Bone marrow (tissue), 2 donors: ENCODE data around the gene TECRL.

ENCODE experiments used
- DNase-seq, 2 donors: peaks; one replicate each; lab custom pipeline; 2025; lab: John Stamatoyannopoulos, UW

Gene TECRL

DNA sequence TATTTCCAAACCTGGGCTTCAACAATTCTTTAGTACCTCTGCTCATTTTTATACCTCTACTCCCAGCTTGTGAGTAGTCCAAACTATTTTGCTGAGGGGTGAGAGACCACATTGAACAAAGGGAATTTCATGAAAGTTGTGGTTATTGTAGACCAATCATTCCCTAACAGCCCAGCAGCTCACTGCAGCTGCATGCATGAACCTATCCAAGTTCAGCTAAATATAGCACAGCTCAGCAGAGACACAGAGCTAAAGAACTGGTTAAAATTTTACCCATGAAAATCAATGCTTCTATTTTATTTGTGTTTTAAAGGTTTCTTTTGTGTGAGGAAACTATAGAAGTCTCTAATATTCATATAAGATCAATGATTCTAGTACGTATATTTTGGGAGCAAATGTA is 82.7 kb downstream of the TECRL start:
- no peak for DNase-seq

DNA sequence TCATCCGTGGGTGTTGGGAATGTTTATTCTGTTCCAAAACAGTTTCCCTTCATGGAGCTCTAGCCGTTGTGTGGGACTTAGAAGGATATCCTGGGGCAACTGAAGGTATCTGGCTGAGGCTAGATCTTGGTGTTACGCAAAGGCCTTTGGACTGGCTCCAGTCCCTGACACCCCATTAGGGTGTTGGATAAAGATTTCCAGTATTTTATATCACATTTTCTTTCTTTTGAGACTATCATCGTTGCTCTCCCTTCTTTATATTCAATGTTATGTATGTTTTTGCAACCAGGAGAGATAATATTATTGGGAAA is 103.0 kb downstream of the TECRL start:
- DNase-seq = no peak

DNA sequence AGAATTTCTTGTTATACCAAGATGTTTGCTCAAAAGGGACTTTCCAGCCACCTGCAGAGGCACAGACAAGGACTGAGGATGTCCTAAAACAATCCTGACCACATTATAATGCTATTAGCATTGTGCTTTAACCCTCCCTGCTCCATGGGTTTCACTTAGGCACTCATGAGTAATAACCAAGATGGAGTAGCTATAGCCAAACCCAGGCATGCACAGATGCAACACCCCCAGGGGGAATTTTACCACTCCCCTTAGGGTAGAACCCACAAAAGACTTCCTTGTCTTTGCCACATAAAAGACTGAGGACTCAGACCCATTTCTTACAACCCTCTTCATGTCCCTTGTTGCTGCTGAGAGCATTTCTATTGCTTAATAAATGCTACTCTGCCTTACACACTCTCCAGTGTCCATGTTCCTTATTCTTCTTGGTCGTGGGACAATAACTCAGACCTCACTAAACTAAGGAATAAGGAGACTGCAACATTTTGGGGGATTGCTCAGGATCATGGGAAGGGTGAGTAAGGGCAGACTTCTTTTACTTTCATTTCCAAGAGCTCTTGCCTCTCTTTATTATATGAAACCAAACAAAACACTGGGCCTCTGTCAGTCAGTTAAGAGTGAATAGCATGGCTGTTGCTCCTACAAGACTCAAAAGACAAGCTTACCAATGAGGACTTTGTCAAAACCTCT is 103.5 kb downstream of the TECRL start:
- no peak for DNase-seq

DNA sequence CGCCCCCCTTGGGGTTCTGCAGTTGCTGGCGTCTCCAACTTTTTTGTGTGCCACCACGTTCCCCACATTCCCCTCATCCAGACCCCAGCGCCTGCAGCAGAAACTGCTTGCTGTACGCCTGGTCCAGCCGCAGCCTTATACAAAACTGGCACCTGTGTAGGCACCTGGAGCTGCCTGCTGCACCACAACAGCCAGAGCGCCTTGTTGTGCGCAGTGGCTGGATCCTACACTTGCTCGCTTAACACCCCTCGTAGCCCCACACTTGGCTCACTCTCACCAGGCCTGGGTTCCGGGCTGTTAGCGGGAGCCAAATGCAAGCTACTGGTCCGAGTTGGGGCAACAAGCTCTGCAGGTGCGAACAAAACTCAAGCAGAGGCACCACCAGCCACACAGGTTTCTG is 136.8 kb downstream of the TECRL start:
- DNase-seq = no peak

DNA sequence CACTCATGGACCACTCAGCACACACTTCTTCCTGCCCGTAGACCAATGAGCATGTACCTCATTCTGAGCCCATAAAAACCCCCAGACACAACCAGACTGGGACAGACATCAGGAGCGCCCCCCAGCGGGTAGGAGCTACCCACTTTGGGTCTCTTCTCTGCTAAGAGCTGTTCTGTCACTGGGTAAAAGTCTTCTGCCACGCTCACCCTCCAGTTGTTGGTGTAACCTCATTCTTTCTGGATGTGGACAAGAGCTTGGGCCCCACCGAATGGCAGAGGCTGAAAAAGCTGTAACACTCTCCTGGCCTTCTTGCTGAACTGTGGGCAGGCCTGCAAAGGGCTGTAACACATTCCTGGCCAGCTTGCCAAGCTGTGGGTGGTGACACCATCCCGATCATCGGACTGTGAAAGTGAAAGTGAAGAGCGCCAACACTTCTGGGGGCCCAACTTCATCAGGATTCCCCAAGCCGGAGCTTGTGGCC is 137.6 kb downstream of the TECRL start:
- no peak for DNase-seq

DNA sequence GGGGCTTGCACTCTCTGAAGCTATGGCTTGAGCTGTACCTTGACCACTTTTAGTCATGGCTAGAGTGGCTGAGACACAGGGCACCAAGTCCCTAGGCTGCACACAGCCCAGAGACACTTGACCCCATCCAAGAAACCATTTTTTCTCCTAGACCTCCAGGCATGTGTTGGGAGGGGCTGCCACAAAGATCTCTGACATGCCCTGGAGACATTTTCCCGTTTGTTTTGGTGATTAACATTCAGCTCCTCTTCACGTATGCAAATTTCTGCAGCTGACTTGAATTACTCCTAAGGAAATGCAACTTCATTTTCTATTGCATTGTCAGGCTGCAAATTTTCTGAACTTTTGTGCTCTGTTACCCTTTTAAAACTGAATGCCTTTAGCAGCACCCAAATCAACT is 142.6 kb downstream of the TECRL start:
- no peak for DNase-seq

DNA sequence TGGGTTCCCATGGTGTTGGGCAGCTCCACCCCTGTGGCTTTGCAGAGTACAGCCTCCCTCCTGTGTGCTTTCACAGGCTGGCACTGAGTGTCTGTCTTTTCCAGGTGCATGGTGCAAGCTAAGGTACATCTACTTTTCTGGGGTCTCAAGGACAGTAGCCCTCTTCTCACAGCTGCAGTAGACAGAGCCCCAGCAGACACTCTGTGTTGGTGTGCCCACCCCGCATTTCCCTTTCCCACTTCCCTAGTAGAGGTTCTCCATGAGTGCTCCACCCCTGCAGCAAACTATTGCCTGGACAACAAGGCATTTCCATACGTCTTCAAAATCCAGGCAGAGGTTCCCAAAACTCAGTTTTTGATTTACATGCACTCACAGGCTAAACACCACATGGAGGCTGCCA is 143.0 kb downstream of the TECRL start:
- no peak for DNase-seq

DNA sequence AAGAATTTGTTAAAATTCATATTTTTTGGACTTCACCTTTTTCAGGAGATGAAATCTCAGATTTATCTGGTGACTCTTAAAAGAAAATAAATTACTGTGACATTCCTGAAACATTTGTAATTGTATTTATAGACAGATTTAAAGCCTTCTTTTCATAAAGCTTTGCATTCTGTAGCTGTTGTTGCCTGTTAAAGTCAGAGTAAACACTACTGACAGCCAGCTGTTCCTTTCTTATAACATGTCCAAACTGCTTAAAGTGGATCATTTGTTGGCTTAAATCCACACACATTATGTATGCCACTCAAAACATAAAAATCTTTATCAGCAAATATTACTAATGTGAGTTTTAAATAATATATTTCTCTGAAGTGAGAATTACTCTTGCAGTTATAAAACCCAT is 157.5 kb downstream of the TECRL start:
- no peak for DNase-seq

DNA sequence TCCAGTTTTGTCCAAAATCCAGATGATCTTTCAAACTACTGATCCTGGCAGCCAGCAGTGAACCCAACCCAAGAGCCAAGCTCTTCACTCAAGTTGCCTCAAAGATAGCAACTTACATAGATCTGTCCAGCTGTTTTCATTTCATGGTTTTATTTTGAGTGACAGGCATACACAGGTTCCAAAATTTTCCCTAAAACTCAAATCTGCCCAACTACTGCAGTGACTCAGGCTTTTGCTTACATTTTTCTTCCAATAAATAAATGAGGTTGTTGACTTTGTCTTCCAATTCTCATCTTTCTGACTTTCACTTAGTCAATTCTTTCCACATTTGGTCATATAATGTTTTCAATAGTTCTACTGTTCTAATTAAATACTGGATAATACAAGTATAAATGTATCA is 158.8 kb downstream of the TECRL start:
- DNase-seq = no peak

DNA sequence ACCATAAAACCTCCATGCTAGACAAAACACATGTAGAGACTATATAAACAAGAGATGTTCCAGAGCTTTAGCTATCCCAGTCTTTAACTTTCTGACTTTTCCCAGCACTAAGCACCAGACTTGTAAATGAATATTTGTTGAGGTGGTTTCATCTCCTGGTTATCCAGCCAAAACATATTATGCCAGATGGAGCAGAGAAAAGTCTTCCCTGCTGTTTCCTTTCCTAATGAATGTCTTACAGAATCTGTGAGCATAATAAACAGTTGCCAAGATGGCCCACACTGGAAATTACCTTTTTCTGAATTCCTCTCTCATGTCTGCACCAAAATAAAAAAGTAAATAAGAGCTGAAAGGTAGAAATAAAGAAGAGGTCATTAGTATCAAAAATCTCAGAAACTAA is 159.2 kb downstream of the TECRL start:
- DNase-seq = no peak

DNA sequence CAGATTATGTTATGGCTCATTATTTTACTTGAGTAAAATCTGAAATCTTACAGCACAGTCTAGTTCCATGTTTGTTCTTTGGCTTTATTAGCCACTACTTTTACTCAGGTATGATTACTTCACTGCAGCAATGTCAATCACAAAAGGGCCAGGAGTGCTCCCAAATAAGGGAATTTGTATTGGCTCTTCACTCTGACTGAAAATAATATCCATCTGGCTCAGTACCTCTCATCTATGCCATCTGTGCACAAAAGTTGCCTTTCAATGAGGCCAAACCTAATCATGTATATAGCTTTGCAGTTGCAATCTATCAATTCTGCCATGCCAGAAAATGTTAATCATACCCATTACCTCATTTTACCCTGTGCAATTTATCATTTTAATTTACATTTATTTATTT is 161.1 kb downstream of the TECRL start:
- no peak for DNase-seq

DNA sequence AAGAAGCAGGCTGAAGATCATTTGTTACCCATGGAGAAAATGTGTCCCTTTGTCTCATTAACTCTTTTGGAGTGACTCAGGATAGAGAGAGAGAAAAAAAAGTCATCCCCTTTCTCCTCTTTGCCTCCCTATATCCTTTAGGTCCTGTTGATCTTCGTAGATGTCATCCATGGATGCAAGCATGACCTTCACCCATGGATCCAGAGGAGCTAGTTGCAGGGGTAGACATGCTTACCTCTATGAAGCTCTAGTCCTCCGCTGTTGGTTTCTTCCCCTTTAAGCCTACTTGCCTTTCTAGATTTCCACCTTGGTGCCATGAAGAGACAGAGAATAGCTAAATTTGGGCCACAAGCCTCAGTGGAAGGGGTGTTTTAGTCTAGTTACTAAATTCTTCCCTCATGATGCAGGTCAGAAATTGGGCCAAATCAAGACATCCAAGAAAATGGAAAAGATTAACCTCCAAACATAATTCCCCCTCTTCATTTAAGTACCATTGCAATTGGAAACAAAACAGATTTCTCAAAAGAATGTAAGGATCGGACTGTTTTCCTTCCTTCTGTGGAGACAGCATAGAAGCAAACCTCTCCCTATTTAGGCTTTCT is 178.4 kb downstream of the TECRL start:
- DNase-seq = no peak
